Breast epithelium (tissue), 4 donors: Measurements from ENCODE around the gene DCLK1. TPM values are rescaled to one million over a fixed set of nuclear protein-coding genes. Genes with fewer than 3 reads are reported as not detected.

Experiments used
- DNase-seq, 2 donors: peaks; one replicate each; pipeline ENCODE4 v3.0.0-alpha.2; 2019; ENCODE audit warnings: low spot score in 2 of 2
- H3K27ac ChIP-seq, 2 donors: fragments of 200-600 bp; sonication (generic) in 1 of 2; one replicate each; pipeline ENCODE4 v1.5.1; 2016 to 2019; ENCODE audit warnings: mild to moderate bottlenecking in 1 of 2
- H3K27me3 ChIP-seq, 2 donors: fragments of 200-600 bp; sonication (generic) in 1 of 2; one replicate each; pipeline versions ENCODE4 v1.5.1 to v1.6.0; 2017 to 2019; ENCODE audit warnings: control low read depth in 1 of 2, mild to moderate bottlenecking in 1 of 2
- H3K36me3 ChIP-seq: fragments of 200-600 bp; one replicate; pipeline ENCODE4 v1.5.1; 2019
- H3K4me1 ChIP-seq, 2 donors: fragments of 200-600 bp; sonication (generic); one replicate each; pipeline ENCODE4 v1.5.1; 2016 to 2019; ENCODE audit warnings: control low read depth in 1 of 2
- H3K4me3 ChIP-seq, 3 donors: fragments of 200-600 bp; sonication (generic); 1 replicate in 2 of 3; 2 replicates in 1 of 3; pipeline ENCODE4 v1.5.1; 2016 to 2019; ENCODE audit warnings: mild to moderate bottlenecking in 3 of 3, moderate library complexity in 2 of 3
- H3K9me3 ChIP-seq, 2 donors: fragments of 200-600 bp; sonication (generic) in 1 of 2; one replicate each; pipeline ENCODE4 v1.5.1; 2016 to 2019; ENCODE audit warnings: control low read depth in 1 of 2
- CTCF ChIP-seq, 3 donors: fragments of 450-650 bp; IDR thresholded peaks; one replicate each; pipeline ENCODE4 v1.5.1; 2016 to 2017; ENCODE audit warnings: antibody characterized with exemption in 3 of 3, mild to moderate bottlenecking in 3 of 3, moderate library complexity in 3 of 3
- POLR2A ChIP-seq: fragments of 450-650 bp; IDR thresholded peaks from one replicate; pipeline ENCODE4 v1.6.1; 2016; ENCODE audit warnings: antibody characterized with exemption, mild to moderate bottlenecking, moderate library complexity
- POLR2AphosphoS5 ChIP-seq, 3 donors: sonication (generic); formaldehyde crosslinking; IDR thresholded peaks; one replicate each; pipeline ENCODE4 v1.6.1; 2017; ENCODE audit warnings: antibody characterized with exemption in 3 of 3
- intact Hi-C: fragments of 100-400 bp; cut with DNase I; formaldehyde crosslinking; loops from one replicate; pipeline ENCODE4 v1.15.1; 2023; ENCODE audit warnings: low total_unique reads
- total RNA-seq, 3 donors: library from RNA; depleted of rRNA; stranded (reverse); fragments of >200 nt; gene quantifications; one replicate each; pipeline ENCODE4 v1.1.0, GENCODE V29; 2016

DCLK1 gene
- total RNA-seq, 3 donors from 2014 or later, result 21.2 to 158 (median 28.2) TPM

- Histone ChIP-seq H3K9me3 (no peaks in the 10 kb centered on the region), H3K4me1 (no peaks in the 10 kb centered on the region), H3K27ac (no peak overlapping the region), H3K27me3 (no peaks in the 10 kb centered on the region), H3K36me3 (no peaks in the 10 kb centered on the region), H3K4me3 (no peak overlapping the region)
- intact Hi-C loops, result no loop called here
- DNase-seq, result no peak
- TF ChIP-seq POLR2AphosphoS5 (IDR thresholded peaks at IDR 0.05), result no peak
- TF ChIP-seq POLR2A, result no peak
- no peak for TF ChIP-seq CTCF (IDR thresholded peaks at IDR 0.05)
These were observed 239.4 kb downstream of the DCLK1 start for GRCh38 chr13:35891507-35892441.

GRCh38 chr13:35889560-35889959, 241.6 kb downstream of the DCLK1 start:
- TF ChIP-seq POLR2AphosphoS5 (IDR thresholded peaks at IDR 0.05), result no peak
- no peak for TF ChIP-seq POLR2A
- TF ChIP-seq CTCF (IDR thresholded peaks at IDR 0.05), result no peak
- Histone ChIP-seq H3K4me3 (no peak overlapping the region), H3K27ac (no peak overlapping the region), H3K9me3 (no peaks in the 10 kb centered on the region), H3K27me3 (no peaks in the 10 kb centered on the region), H3K36me3 (no peaks in the 10 kb centered on the region), H3K4me1 (no peaks in the 10 kb centered on the region)
- intact Hi-C loops, result no loop called here
- DNase-seq, result no peak

- Histone ChIP-seq H3K9me3 (no peaks in the 10 kb centered on the region), H3K27ac (no peak overlapping the region), H3K36me3 (no peaks in the 10 kb centered on the region), H3K4me1 (no peaks in the 10 kb centered on the region), H3K27me3 (no peaks in the 10 kb centered on the region), H3K4me3 (no peak overlapping the region)
- intact Hi-C loops, result no loop called here
- TF ChIP-seq CTCF (IDR thresholded peaks at IDR 0.05) (no peak), POLR2A (no peak), POLR2AphosphoS5 (IDR thresholded peaks at IDR 0.05) (no peak)
- no peak for DNase-seq
These were observed 242.2 kb downstream of the DCLK1 start for GRCh38 chr13:35888981-35889380.

GRCh38 chr13:35888457-35888883, 242.7 kb downstream of the DCLK1 start:
- H3K4me1 ChIP-seq, result no peaks in the 10 kb centered on the region
- H3K27ac ChIP-seq, result no peak overlapping the region
- H3K36me3 ChIP-seq, result no peaks in the 10 kb centered on the region
- intact Hi-C loops, result no loop called here
- TF ChIP-seq CTCF (IDR thresholded peaks at IDR 0.05) (no peak), POLR2A (no peak), POLR2AphosphoS5 (IDR thresholded peaks at IDR 0.05) (no peak)
- no peak overlapping the region for H3K4me3 ChIP-seq
- no peaks in the 10 kb centered on the region for H3K9me3 ChIP-seq
- DNase-seq, result no peak
- H3K27me3 ChIP-seq, result no peaks in the 10 kb centered on the region

- no peak for DNase-seq
- Histone ChIP-seq H3K27ac (peak overlapping the region in 1 of 2 donors; percentile 5), H3K36me3 (no peaks in the 10 kb centered on the region)
These were observed 244.0 kb downstream of the DCLK1 start for GRCh38 chr13:35887115-35887666.

More at GRCh38 chr13:35887115-35887666, 244.0 kb downstream of the DCLK1 start:
- no peak overlapping the region for H3K4me3 ChIP-seq
- intact Hi-C loops, result no loop called here
- no peaks in the 10 kb centered on the region for H3K27me3 ChIP-seq
- TF ChIP-seq POLR2A (no peak), POLR2AphosphoS5 (IDR thresholded peaks at IDR 0.05) (no peak), CTCF (IDR thresholded peaks at IDR 0.05) (no peak)
- no peaks in the 10 kb centered on the region for H3K9me3 ChIP-seq
- no peaks in the 10 kb centered on the region for H3K4me1 ChIP-seq
